Lower lobe of right lung (tissue), 2 donors: ENCODE measurements around the gene PMFBP1. TPM values are rescaled to one million over a fixed set of nuclear protein-coding genes. Genes with fewer than 3 reads are reported as not detected.

Source experiments
- ATAC-seq, 2 donors: fragments of 200-7000 bp; cut with Tn5 transposase; one replicate each; pipeline ENCODE4 v1.9.1; 2020 to 2022; ENCODE audit warnings: mild to moderate bottlenecking in 2 of 2, moderate library complexity in 2 of 2
- DNase-seq: peaks from one replicate; pipeline ENCODE4 v3.0.0-alpha.2; 2020
- H3K27ac ChIP-seq: fragments of 200-600 bp; one replicate; pipeline ENCODE4 v1.8.0; 2022
- H3K27me3 ChIP-seq: fragments of 200-600 bp; one replicate; pipeline ENCODE4 v1.8.0; 2022; ENCODE audit warnings: low read depth
- H3K36me3 ChIP-seq: fragments of 200-600 bp; one replicate; pipeline ENCODE4 v1.8.0; 2022; ENCODE audit warnings: mild to moderate bottlenecking
- H3K4me1 ChIP-seq: fragments of 200-600 bp; one replicate; pipeline ENCODE4 v1.8.0; 2022
- H3K4me3 ChIP-seq: fragments of 200-600 bp; one replicate; pipeline ENCODE4 v1.8.0; 2022; ENCODE audit warnings: mild to moderate bottlenecking
- H3K9me3 ChIP-seq: fragments of 200-600 bp; one replicate; pipeline ENCODE4 v1.8.0; 2022
- intact Hi-C: fragments of 100-400 bp; cut with DNase I; formaldehyde crosslinking; loops from one replicate; pipeline ENCODE4 v1.11.0; 2022
- total RNA-seq: library from RNA; stranded (reverse); fragmentation: NEBNext Ultra II Directional; extraction: Animal tissue kit (Norgen Biotek cat#: 25700); gene quantifications from one replicate; pipeline ENCODE4 v1.2.1, GENCODE V29; 2021
- TF ChIP-seq, protein P1 (sequence below): fragments of 200-600 bp; IDR thresholded peaks from one replicate; pipeline ENCODE4 v1.8.0; 2022; ENCODE audit warnings: antibody characterized with exemption, mild to moderate bottlenecking
- donor health status: DM: no; HTN: yes; CAD: no; lungs with severe emphysema.

PMFBP1 gene
- total RNA-seq, 1 donor from 2014 or later, result 0.62 TPM

- TF ChIP-seq, protein P1, sequence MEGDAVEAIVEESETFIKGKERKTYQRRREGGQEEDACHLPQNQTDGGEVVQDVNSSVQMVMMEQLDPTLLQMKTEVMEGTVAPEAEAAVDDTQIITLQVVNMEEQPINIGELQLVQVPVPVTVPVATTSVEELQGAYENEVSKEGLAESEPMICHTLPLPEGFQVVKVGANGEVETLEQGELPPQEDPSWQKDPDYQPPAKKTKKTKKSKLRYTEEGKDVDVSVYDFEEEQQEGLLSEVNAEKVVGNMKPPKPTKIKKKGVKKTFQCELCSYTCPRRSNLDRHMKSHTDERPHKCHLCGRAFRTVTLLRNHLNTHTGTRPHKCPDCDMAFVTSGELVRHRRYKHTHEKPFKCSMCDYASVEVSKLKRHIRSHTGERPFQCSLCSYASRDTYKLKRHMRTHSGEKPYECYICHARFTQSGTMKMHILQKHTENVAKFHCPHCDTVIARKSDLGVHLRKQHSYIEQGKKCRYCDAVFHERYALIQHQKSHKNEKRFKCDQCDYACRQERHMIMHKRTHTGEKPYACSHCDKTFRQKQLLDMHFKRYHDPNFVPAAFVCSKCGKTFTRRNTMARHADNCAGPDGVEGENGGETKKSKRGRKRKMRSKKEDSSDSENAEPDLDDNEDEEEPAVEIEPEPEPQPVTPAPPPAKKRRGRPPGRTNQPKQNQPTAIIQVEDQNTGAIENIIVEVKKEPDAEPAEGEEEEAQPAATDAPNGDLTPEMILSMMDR, result no peak
- ATAC-seq (no peak), DNase-seq (no peak)
- no peak overlapping the region for H3K4me3 ChIP-seq
- H3K27ac ChIP-seq, result no peak overlapping the region
- intact Hi-C loops, result no loop called here
- H3K9me3 ChIP-seq, result no peaks in the 10 kb centered on the region
- H3K27me3 ChIP-seq, result no peaks in the 10 kb centered on the region
- H3K36me3 ChIP-seq, result no peaks in the 10 kb centered on the region
- no peaks in the 10 kb centered on the region for H3K4me1 ChIP-seq
These were observed 2.0 kb upstream of the PMFBP1 start for GRCh38 chr16:72173997-72174396.

GRCh38 chr16:72171236-72171635 is 719 bp downstream of the PMFBP1 start:
- Histone ChIP-seq H3K36me3 (no peaks in the 10 kb centered on the region), H3K27ac (no peak overlapping the region), H3K4me3 (no peak overlapping the region), H3K9me3 (no peaks in the 10 kb centered on the region), H3K27me3 (no peaks in the 10 kb centered on the region), H3K4me1 (no peaks in the 10 kb centered on the region)
- TF ChIP-seq, protein P1, result no peak
- intact Hi-C loops, result no loop called here
- DNase-seq, result no peak
- ATAC-seq, result no peak

- Histone ChIP-seq H3K27me3 (no peaks in the 10 kb centered on the region), H3K4me1 (no peaks in the 10 kb centered on the region), H3K4me3 (no peak overlapping the region), H3K27ac (no peak overlapping the region), H3K9me3 (no peaks in the 10 kb centered on the region), H3K36me3 (no peaks in the 10 kb centered on the region)
- ATAC-seq (no peak), DNase-seq (no peak)
- intact Hi-C loops, result no loop called here
- TF ChIP-seq, protein P1, result no peak
These were observed 2.2 kb downstream of the PMFBP1 start for GRCh38 chr16:72169708-72170107.

- no peaks in the 10 kb centered on the region for H3K4me1 ChIP-seq
- H3K27ac ChIP-seq, result no peak overlapping the region
- no peaks in the 10 kb centered on the region for H3K9me3 ChIP-seq
- intact Hi-C loops, result no loop called here
- TF ChIP-seq, protein P1, result no peak
- no peak for DNase-seq
- no peak overlapping the region for H3K4me3 ChIP-seq
- no peaks in the 10 kb centered on the region for H3K36me3 ChIP-seq
- no peak for ATAC-seq
- no peaks in the 10 kb centered on the region for H3K27me3 ChIP-seq
These were observed 3.6 kb downstream of the PMFBP1 start for GRCh38 chr16:72168365-72168764.

GRCh38 chr16:72166954-72167561 is 4.9 kb downstream of the PMFBP1 start:
- Histone ChIP-seq H3K27me3 (no peaks in the 10 kb centered on the region), H3K9me3 (no peaks in the 10 kb centered on the region), H3K27ac (no peak overlapping the region), H3K4me3 (no peak overlapping the region), H3K4me1 (no peaks in the 10 kb centered on the region), H3K36me3 (no peaks in the 10 kb centered on the region)
- TF ChIP-seq, protein P1, result no peak
- intact Hi-C loops, result no loop called here
- no peak for DNase-seq
- ATAC-seq, result no peak
